ENCODE measurements around the gene LRP8. TPM values are rescaled to one million over a fixed set of nuclear protein-coding genes. Genes with fewer than 3 reads are reported as not detected.

LRP8 gene
- total and polyA plus RNA-seq, 9 of the 15 experiments (the other 6 are each of a cell fraction or from before 2014, with no cell fraction given), result 7.1 to 56.1 (median 31.3) TPM

DNA sequence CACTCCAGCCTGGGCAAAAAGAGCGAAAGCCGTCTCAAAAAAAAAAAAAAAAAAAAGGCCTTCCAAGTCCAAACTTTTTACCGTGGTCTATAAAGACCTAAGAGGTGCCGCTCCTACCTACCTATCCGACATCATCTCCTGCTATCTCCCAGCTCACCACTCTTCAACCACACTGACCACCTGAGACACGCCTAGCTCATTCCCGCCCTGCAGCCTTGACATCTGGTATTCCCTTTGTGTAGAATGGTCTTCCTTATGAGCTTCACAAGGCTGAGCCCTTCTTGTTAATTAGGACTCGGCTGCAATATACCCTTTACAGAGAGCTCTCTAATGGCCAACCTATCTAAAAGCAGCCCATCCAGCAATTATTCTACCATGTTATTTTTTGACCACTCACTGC, 90.2 kb downstream of the LRP8 start (continued):
- TF ChIP-seq CHD4 (IDR thresholded peaks at IDR 0.05; ENCODE audit: insufficient read depth, insufficient replicate concordance, low read depth, low read length, poor library complexity, severe bottlenecking) (no peak), CBFA2T2 (conservative IDR thresholded peaks at IDR 0.05) (no peak), HSF4 (CRISPR knock-in tag; IDR thresholded peaks at IDR 0.05; ENCODE audit: borderline replicate concordance) (no peak), RB1 (IDR thresholded peaks at IDR 0.05; ENCODE audit: low read depth) (0 out of 2 replicates have a peak, but pooled peaks have one; percentile 38), FOXK2 (conservative IDR thresholded peaks at IDR 0.05 in 1 of 2, IDR thresholded peaks at IDR 0.05 in 1 of 2; ENCODE audit: low read depth in 2 of 2) (0 out of 4 replicates have a peak, but pooled peaks of 1 of the 2 experiments have one; percentile 10)
- TF ChIP-seq, protein P1, sequence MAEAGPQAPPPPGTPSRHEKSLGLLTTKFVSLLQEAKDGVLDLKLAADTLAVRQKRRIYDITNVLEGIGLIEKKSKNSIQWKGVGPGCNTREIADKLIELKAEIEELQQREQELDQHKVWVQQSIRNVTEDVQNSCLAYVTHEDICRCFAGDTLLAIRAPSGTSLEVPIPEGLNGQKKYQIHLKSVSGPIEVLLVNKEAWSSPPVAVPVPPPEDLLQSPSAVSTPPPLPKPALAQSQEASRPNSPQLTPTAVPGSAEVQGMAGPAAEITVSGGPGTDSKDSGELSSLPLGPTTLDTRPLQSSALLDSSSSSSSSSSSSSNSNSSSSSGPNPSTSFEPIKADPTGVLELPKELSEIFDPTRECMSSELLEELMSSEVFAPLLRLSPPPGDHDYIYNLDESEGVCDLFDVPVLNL (CRISPR knock-in tag; IDR thresholded peaks at IDR 0.05; ENCODE audit: low read depth), result 0 out of 2 replicates have a peak, but pooled peaks have one; percentile 5

GRCh38 chr1:53220962-53221286, 106.9 kb downstream of the LRP8 start:
- peaks cover 17% of the 10 kb centered on the region for H3K79me2 ChIP-seq (ENCODE audit: control insufficient read depth, insufficient read depth, low read length)
- DNase-seq (ENCODE audit: extremely low read depth in 1 of 4, low spot score in 3 of 4) (no peak), FAIRE-seq (peak; percentile 83), ATAC-seq (no peak)
- H3K9me1 ChIP-seq (ENCODE audit: control insufficient read depth, insufficient read depth, low read length), result no peaks in the 10 kb centered on the region
- H3K9me3 ChIP-seq (replicated peaks; ENCODE audit: control insufficient read depth, insufficient read depth, low read depth, low read length), result no peaks in the 10 kb centered on the region
- in situ Hi-C loops (cut with MboI) (no loop called here), intact Hi-C loops (cut with micrococcal nuclease) (no loop called here)
- TSS peak; percentile 99 for BruUV-seq (replicated peaks)
- POLR2A ChIA-PET, result interaction anchor here (0.6 to 2.1 kb wide), 6 partner anchors 15 to 175 kb away, joined by 3 to 11 read pairs (median 3); no protein-coding TSS in a partner anchor
- peak overlapping the region; percentile 96 for H3K4me2 ChIP-seq (ENCODE audit: insufficient read depth, low read length)
- peak overlapping the region; percentile 82 to 98 for H3K9ac ChIP-seq (ENCODE audit: insufficient read depth in 1 of 2, low read depth in 2 of 2, low read length in 2 of 2)
- H3K27ac ChIP-seq (ENCODE audit: extremely low read depth, low read depth, low read length), result peak overlapping the region; percentile 88
- H3K27me3 ChIP-seq (ENCODE audit: control insufficient read depth in 2 of 2, insufficient read depth in 2 of 2, low read length in 2 of 2), result no peaks in the 10 kb centered on the region
- H4K20me1 ChIP-seq (replicated peaks; ENCODE audit: control insufficient read depth, insufficient read depth, low read length), result no peaks in the 10 kb centered on the region
- peak overlapping the region; percentile 99 for H2AFZ ChIP-seq (ENCODE audit: low read depth, low read length)
- CTCF ChIA-PET (ENCODE audit: low intra/inter-chr PET ratio), result no interaction called here
- H3K4me3 ChIP-seq, result peak overlapping the region; percentile 69
- 3% methylated on average over 3 of the region's 3 CpGs for WGBS (ENCODE audit: insufficient coverage, low coverage, missing lambda C conversion rate)
- H3K4me1 ChIP-seq (replicated peaks in 1 of 2; ENCODE audit: control insufficient read depth in 2 of 2, insufficient read depth in 2 of 2, low read length in 2 of 2), result peaks cover 8% of the 10 kb centered on the region in 2 experiments; a peak in 3 of 5 replicates
- TF ChIP-seq CHD1 (IDR thresholded peaks at IDR 0.05; ENCODE audit: low read length) (peak; percentile 23), SREBF2 (CRISPR knock-in tag; IDR thresholded peaks at IDR 0.05) (0 out of 2 replicates have a peak, but pooled peaks have one; percentile 90), COPS2 (conservative IDR thresholded peaks at IDR 0.05) (no peak), SMARCC2 (IDR thresholded peaks at IDR 0.05; ENCODE audit: low read depth) (peak; percentile 24; the same call in 1 of the 2 replicates), ATF3 (IDR thresholded peaks at IDR 0.05) (no peak), ATF3 (CRISPR knock-in tag; conservative IDR thresholded peaks at IDR 0.05) (0 out of 2 replicates have a peak, but pooled peaks have one; percentile 56), NFRKB (IDR thresholded peaks at IDR 0.05; ENCODE audit: low read depth) (0 out of 2 replicates have a peak, but pooled peaks have one; percentile 7), KLF10 (CRISPR knock-in tag; IDR thresholded peaks at IDR 0.05) (no peak)
- TF ChIP-seq, protein P2, sequence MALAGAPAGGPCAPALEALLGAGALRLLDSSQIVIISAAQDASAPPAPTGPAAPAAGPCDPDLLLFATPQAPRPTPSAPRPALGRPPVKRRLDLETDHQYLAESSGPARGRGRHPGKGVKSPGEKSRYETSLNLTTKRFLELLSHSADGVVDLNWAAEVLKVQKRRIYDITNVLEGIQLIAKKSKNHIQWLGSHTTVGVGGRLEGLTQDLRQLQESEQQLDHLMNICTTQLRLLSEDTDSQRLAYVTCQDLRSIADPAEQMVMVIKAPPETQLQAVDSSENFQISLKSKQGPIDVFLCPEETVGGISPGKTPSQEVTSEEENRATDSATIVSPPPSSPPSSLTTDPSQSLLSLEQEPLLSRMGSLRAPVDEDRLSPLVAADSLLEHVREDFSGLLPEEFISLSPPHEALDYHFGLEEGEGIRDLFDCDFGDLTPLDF (CRISPR knock-in tag; IDR thresholded peaks at IDR 0.05), result 0 out of 2 replicates have a peak, but pooled peaks have one; percentile 31
- peaks cover 28% of the 10 kb centered on the region; the same call in 2 of the 3 replicates for H3K36me3 ChIP-seq (ENCODE audit: control insufficient read depth, insufficient read depth, low read length)

Data from K562 (cell line).